PC-3 (cell line): ENCODE results near the gene LYL1. TPM values are rescaled to one million over a fixed set of nuclear protein-coding genes. Genes with fewer than 3 reads are reported as not detected.

ENCODE experiments used
- ATAC-seq: fragments of 200-7000 bp; cut with Tn5 transposase; 2 replicates; pipeline ENCODE4 v1.9.1; 2020; ENCODE audit warnings: mild to moderate bottlenecking, moderate library complexity
- BruUV-seq: library from RNA; stranded (reverse); fragments of 400-500 nt; replicated peaks from 2 replicates; lab custom pipeline; 2021; lab: Mats Ljungman, UMichigan
- CTCF ChIA-PET: fragments of 300-600 bp; sonication (Branson Sonifier 250); formaldehyde crosslinking; loops from one replicate; lab custom pipeline; 2022; ENCODE audit warnings: antibody characterized with exemption; lab: Charles Lee
- POLR2A ChIA-PET: fragments of 300-600 bp; sonication (Branson Sonifier 250); formaldehyde crosslinking; loops from one replicate; lab custom pipeline; 2022; ENCODE audit warnings: antibody characterized with exemption; ENCODE audit not compliant: unreplicated experiment; lab: Charles Lee
- DNase-seq: peaks from one replicate; pipeline ENCODE4 v3.0.0-alpha.2; 2015
- H2AFZ ChIP-seq: fragments of 300-600 bp; sonication (generic); 2 replicates; pipeline ENCODE4 v1.6.0; 2016; ENCODE audit warnings: antibody characterized with exemption, low read length
- H3F3A ChIP-seq: fragments of 300-600 bp; sonication (generic); one replicate; pipeline ENCODE4 v1.6.0; 2017; ENCODE audit warnings: antibody characterized with exemption, low read length, control low read depth, mild to moderate bottlenecking; ENCODE audit not compliant: unreplicated experiment
- H3K27ac ChIP-seq: fragments of 300-600 bp; sonication (generic); 2 replicates; pipeline ENCODE4 v1.5.1; 2016; ENCODE audit warnings: mild to moderate bottlenecking, low read length
- H3K27me3 ChIP-seq: fragments of 300-600 bp; sonication (generic); 2 replicates; pipeline ENCODE4 v1.6.1; 2016; ENCODE audit warnings: low read length, mixed read lengths
- H3K36me3 ChIP-seq: fragments of 300-600 bp; sonication (generic); 2 replicates; pipeline ENCODE4 v1.6.1; 2016; ENCODE audit warnings: low read depth, mixed run types, low read length, mixed read lengths
- H3K4me1 ChIP-seq: fragments of 300-600 bp; sonication (generic); 2 replicates; pipeline ENCODE4 v1.5.1; 2016; ENCODE audit warnings: low read length; ENCODE audit not compliant: insufficient read depth
- H3K4me2 ChIP-seq: fragments of 300-600 bp; sonication (generic); 2 replicates; pipeline ENCODE4 v1.6.0; 2016; ENCODE audit warnings: low read length
- H3K4me3 ChIP-seq: fragments of 300-600 bp; sonication (generic); 2 replicates; pipeline ENCODE4 v1.5.1; 2016; ENCODE audit warnings: mild to moderate bottlenecking, low read length, mixed read lengths
- H3K79me2 ChIP-seq: fragments of 300-600 bp; sonication (generic); 2 replicates; pipeline ENCODE4 v1.6.1; 2017; ENCODE audit warnings: low read length, mixed read lengths
- H3K9ac ChIP-seq: fragments of 300-600 bp; sonication (generic); 2 replicates; pipeline ENCODE4 v1.6.0; 2016; ENCODE audit warnings: mild to moderate bottlenecking, low read length
- H3K9me2 ChIP-seq: fragments of 300-600 bp; sonication (generic); replicated peaks from 2 replicates; pipeline ENCODE4 v1.6.1; 2016; ENCODE audit warnings: mixed run types, low read length, mixed read lengths
- H3K9me3 ChIP-seq: fragments of 300-600 bp; sonication (generic); 2 replicates; pipeline ENCODE4 v1.6.1; 2016; ENCODE audit warnings: low read length, mixed read lengths
- H4K20me1 ChIP-seq: fragments of 300-600 bp; sonication (generic); 2 replicates; pipeline ENCODE4 v1.6.1; 2016; ENCODE audit warnings: low read length, mixed read lengths
- CTCF ChIP-seq: fragments of 300-600 bp; sonication (generic); conservative IDR thresholded peaks from 2 replicates; pipeline ENCODE4 v1.5.1; 2017; ENCODE audit warnings: antibody characterized with exemption, low read depth, mild to moderate bottlenecking, low read length
- EZH2 ChIP-seq: fragments of 300-600 bp; sonication (generic); IDR thresholded peaks from one replicate; pipeline ENCODE4 v1.6.1; 2017; ENCODE audit warnings: antibody characterized with exemption, mild to moderate bottlenecking, low read length; ENCODE audit not compliant: unreplicated experiment
- EZH2phosphoT487 ChIP-seq: fragments of 300-600 bp; sonication (generic); IDR thresholded peaks from 2 replicates; pipeline ENCODE4 v1.6.1; 2018; ENCODE audit warnings: mild to moderate bottlenecking, antibody characterized with exemption, low read length, borderline replicate concordance
- intact Hi-C: fragments of 100-400 bp; cut with micrococcal nuclease; formaldehyde crosslinking; loops from 2 replicates; pipeline ENCODE4 v1.9.0; 2023
- total RNA-seq: library from RNA; depleted of rRNA; stranded (reverse); fragments of >200 nt; gene quantifications from 2 replicates; pipeline ENCODE4 v1.2.3, GENCODE V29; 2014

LYL1 gene
- total RNA-seq, 1 experiment from 2014 or later: 3.3 TPM

GRCh38 chr19:13056052-13056660 is 46.5 kb downstream of the LYL1 start:
- H3K9ac ChIP-seq: peak overlapping the region; percentile 90
- H3K4me3 ChIP-seq: peak overlapping the region; percentile 62
- H3K4me1 ChIP-seq: peaks cover 81% of the 10 kb centered on the region
- intact Hi-C loops: loop anchor here (2.0 kb wide), 1 partner anchor 41 kb away; no protein-coding TSS in a partner anchor
- peak; percentile 97 for DNase-seq
- no peaks in the 10 kb centered on the region for H3K36me3 ChIP-seq
- H4K20me1 ChIP-seq: no peaks in the 10 kb centered on the region
- peak overlapping the region; percentile 99 for H3K27ac ChIP-seq
- no peak for TF ChIP-seq EZH2
- no peak for TF ChIP-seq CTCF
- TF ChIP-seq EZH2phosphoT487: no peak
- no peaks in the 10 kb centered on the region for H3K9me2 ChIP-seq
- peak overlapping the region; percentile 95 for H3K4me2 ChIP-seq
- ATAC-seq: peak; percentile 42
- ChIA-PET POLR2A (interaction anchor here (0.5 to 1.0 kb wide), 5 partner anchors 22 to 334 kb away, joined by 3 to 6 read pairs (median 5); no protein-coding TSS in a partner anchor), CTCF (interaction anchor here (0.6 to 1.5 kb wide), 3 partner anchors 20 to 39 kb away, joined by 3 to 5 read pairs (median 4); no protein-coding TSS in a partner anchor)
- no peaks in the 10 kb centered on the region for H3K9me3 ChIP-seq
- no peaks in the 10 kb centered on the region for H3F3A ChIP-seq
- peak overlapping the region; percentile 59; the same call in 1 of the 2 replicates for H2AFZ ChIP-seq
- H3K27me3 ChIP-seq: no peaks in the 10 kb centered on the region
- BruUV-seq: no TSS peak
- H3K79me2 ChIP-seq: peaks cover 71% of the 10 kb centered on the region

GRCh38 chr19:13055213-13056051 is 47.2 kb downstream of the LYL1 start:
- ChIA-PET POLR2A (interaction anchor here (0.5 to 1.0 kb wide), 8 partner anchors 27 to 582 kb away, joined by 3 to 8 read pairs (median 4); no protein-coding TSS in a partner anchor), CTCF (interaction anchor here (0.6 to 2.6 kb wide), 6 partner anchors 21 to 90 kb away, joined by 3 to 13 read pairs (median 4); no protein-coding TSS in a partner anchor)
- Histone ChIP-seq H3K27ac (peak overlapping the region; percentile 99), H4K20me1 (no peaks in the 10 kb centered on the region), H3K9ac (peak overlapping the region; percentile 90), H3F3A (no peaks in the 10 kb centered on the region), H2AFZ (peak overlapping the region; percentile 59), H3K4me1 (peaks cover 81% of the 10 kb centered on the region), H3K4me3 (peak overlapping the region; percentile 62), H3K4me2 (peak overlapping the region; percentile 95), H3K79me2 (peaks cover 73% of the 10 kb centered on the region), H3K36me3 (no peaks in the 10 kb centered on the region), H3K27me3 (no peaks in the 10 kb centered on the region), H3K9me3 (no peaks in the 10 kb centered on the region), H3K9me2 (no peaks in the 10 kb centered on the region)
- DNase-seq (peak; percentile 81), ATAC-seq (peak; percentile 21)
- TSS peak; percentile 93 for BruUV-seq
- TF ChIP-seq EZH2 (no peak), CTCF (peak; percentile 39; the same call in 1 of the 2 replicates)
- intact Hi-C loops: loop anchor here (2.0 kb wide), 1 partner anchor 41 kb away; no protein-coding TSS in a partner anchor
